Colonic mucosa (tissue), 4 donors: ENCODE data around the gene LHFPL6. TPM values are rescaled to one million over a fixed set of nuclear protein-coding genes. Genes with fewer than 3 reads are reported as not detected.

Source experiments
- DNase-seq: peaks from one replicate; pipeline ENCODE4 v3.0.0-alpha.2; 2020
- H3K27ac ChIP-seq: fragments of 200-600 bp; one replicate; pipeline ENCODE4 v1.8.0; 2021
- H3K27me3 ChIP-seq: fragments of 200-600 bp; one replicate; pipeline ENCODE4 v1.8.0; 2021
- H3K36me3 ChIP-seq: fragments of 200-600 bp; one replicate; pipeline ENCODE4 v1.8.0; 2021
- H3K4me1 ChIP-seq: fragments of 200-600 bp; one replicate; pipeline ENCODE4 v1.8.0; 2021; ENCODE audit warnings: mild to moderate bottlenecking
- H3K4me3 ChIP-seq: fragments of 200-600 bp; one replicate; pipeline ENCODE4 v1.8.0; 2021
- H3K9ac ChIP-seq, 2 donors: one replicate each; pipeline ENCODE4 v1.7.0; 2013; ENCODE audit warnings: control low read depth in 2 of 2, low read depth in 2 of 2, low read length in 2 of 2
- H3K9me3 ChIP-seq: fragments of 200-600 bp; one replicate; pipeline ENCODE4 v1.8.0; 2021
- intact Hi-C: fragments of 100-400 bp; cut with DNase I; formaldehyde crosslinking; loops from one replicate; pipeline ENCODE4 v1.14.1; 2022
- total RNA-seq, 2 donors: library from RNA; stranded (reverse); fragmentation: NEBNext Ultra II Directional in 1 of 2; extraction: Animal tissue kit (Norgen Biotek cat#: 25700) in 1 of 2; gene quantifications; one replicate each; pipeline ENCODE4 v1.2.1, GENCODE V29; 2021
- TF ChIP-seq, protein P1 (sequence below): fragments of 200-600 bp; IDR thresholded peaks from one replicate; pipeline ENCODE4 v1.8.0; 2022; ENCODE audit warnings: antibody characterized with exemption, mild to moderate bottlenecking
- donor health status: healthy.
- donor health status: DM: no; HTN: no; CAD: no.
- donor health status: DM: no; HTN: no; CAD: no.

The LHFPL6 gene
- total RNA-seq, 2 donors from 2014 or later = 4.3 to 10.1 TPM

GRCh38 chr13:39499604-39500003, 103.4 kb downstream of the LHFPL6 start:
- H3K27me3 ChIP-seq = no peaks in the 10 kb centered on the region
- no peak overlapping the region for H3K27ac ChIP-seq
- intact Hi-C loops = no loop called here
- no peaks in the 10 kb centered on the region for H3K36me3 ChIP-seq
- TF ChIP-seq, protein P1, sequence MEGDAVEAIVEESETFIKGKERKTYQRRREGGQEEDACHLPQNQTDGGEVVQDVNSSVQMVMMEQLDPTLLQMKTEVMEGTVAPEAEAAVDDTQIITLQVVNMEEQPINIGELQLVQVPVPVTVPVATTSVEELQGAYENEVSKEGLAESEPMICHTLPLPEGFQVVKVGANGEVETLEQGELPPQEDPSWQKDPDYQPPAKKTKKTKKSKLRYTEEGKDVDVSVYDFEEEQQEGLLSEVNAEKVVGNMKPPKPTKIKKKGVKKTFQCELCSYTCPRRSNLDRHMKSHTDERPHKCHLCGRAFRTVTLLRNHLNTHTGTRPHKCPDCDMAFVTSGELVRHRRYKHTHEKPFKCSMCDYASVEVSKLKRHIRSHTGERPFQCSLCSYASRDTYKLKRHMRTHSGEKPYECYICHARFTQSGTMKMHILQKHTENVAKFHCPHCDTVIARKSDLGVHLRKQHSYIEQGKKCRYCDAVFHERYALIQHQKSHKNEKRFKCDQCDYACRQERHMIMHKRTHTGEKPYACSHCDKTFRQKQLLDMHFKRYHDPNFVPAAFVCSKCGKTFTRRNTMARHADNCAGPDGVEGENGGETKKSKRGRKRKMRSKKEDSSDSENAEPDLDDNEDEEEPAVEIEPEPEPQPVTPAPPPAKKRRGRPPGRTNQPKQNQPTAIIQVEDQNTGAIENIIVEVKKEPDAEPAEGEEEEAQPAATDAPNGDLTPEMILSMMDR = no peak
- no peaks in the 10 kb centered on the region for H3K9me3 ChIP-seq
- no peaks in the 10 kb centered on the region for H3K4me1 ChIP-seq
- no peak overlapping the region for H3K9ac ChIP-seq
- H3K4me3 ChIP-seq = no peak overlapping the region
- DNase-seq = no peak

GRCh38 chr13:39498471-39499114, 104.4 kb downstream of the LHFPL6 start:
- no peak for DNase-seq
- intact Hi-C loops = no loop called here
- Histone ChIP-seq H3K27me3 (no peaks in the 10 kb centered on the region), H3K4me3 (no peak overlapping the region), H3K36me3 (no peaks in the 10 kb centered on the region), H3K27ac (no peak overlapping the region), H3K4me1 (no peaks in the 10 kb centered on the region), H3K9me3 (no peaks in the 10 kb centered on the region), H3K9ac (no peak overlapping the region)
- TF ChIP-seq, protein P1 = no peak

GRCh38 chr13:39496506-39496905, 106.5 kb downstream of the LHFPL6 start:
- H3K9ac ChIP-seq = no peak overlapping the region
- TF ChIP-seq, protein P1 = no peak
- H3K27me3 ChIP-seq = no peaks in the 10 kb centered on the region
- H3K4me3 ChIP-seq = no peak overlapping the region
- H3K9me3 ChIP-seq = no peaks in the 10 kb centered on the region
- no peak for DNase-seq
- no peaks in the 10 kb centered on the region for H3K4me1 ChIP-seq
- H3K27ac ChIP-seq = no peak overlapping the region
- intact Hi-C loops = no loop called here
- no peaks in the 10 kb centered on the region for H3K36me3 ChIP-seq

DNA sequence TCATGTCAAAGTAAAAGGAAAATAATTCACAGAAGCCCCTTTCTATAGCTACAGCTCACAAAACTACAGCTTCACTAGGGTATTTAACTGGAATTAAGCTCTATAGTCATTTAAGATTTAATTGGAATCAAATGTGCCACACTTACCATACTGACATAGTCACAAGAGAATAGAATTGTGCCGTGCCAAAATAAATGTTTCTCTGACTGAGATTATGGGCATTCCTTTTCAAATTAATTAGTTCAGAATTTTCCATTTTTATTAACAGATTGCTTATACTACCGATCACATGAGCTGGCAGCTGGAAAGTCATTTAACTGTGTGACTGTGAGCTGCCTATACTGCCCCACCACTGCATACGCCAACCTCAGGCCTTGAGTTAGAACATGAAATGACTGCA, 108.4 kb downstream of the LHFPL6 start:
- intact Hi-C loops = no loop called here
- no peak overlapping the region for H3K9ac ChIP-seq
- no peak for DNase-seq

GRCh38 chr13:39494006-39494405, 109.0 kb downstream of the LHFPL6 start:
- Histone ChIP-seq H3K9me3 (no peaks in the 10 kb centered on the region), H3K27me3 (no peaks in the 10 kb centered on the region), H3K9ac (no peak overlapping the region), H3K27ac (no peak overlapping the region), H3K4me1 (no peaks in the 10 kb centered on the region), H3K36me3 (no peaks in the 10 kb centered on the region), H3K4me3 (no peak overlapping the region)
- no peak for DNase-seq
- intact Hi-C loops = no loop called here
- TF ChIP-seq, protein P1 = no peak

More for the DNA sequence above, 108.4 kb downstream of the LHFPL6 start:
- Histone ChIP-seq H3K36me3 (no peaks in the 10 kb centered on the region), H3K27ac (no peak overlapping the region), H3K4me1 (no peaks in the 10 kb centered on the region), H3K9me3 (no peaks in the 10 kb centered on the region), H3K27me3 (no peaks in the 10 kb centered on the region), H3K4me3 (no peak overlapping the region)
- TF ChIP-seq, protein P1 = no peak
